Ovary (tissue), 9 donors: Measurements from ENCODE around the gene NID1. TPM values are rescaled to one million over a fixed set of nuclear protein-coding genes. Genes with fewer than 3 reads are reported as not detected.

Experiments
- DNase-seq, 5 donors: peaks; one replicate each; pipeline ENCODE4 v3.0.0-alpha.2; 2019 to 2020
- H3K27ac ChIP-seq, 2 donors: fragments of 200-600 bp; one replicate each; pipeline versions ENCODE4 v1.5.1 to v1.8.0; 2019 to 2022
- H3K27me3 ChIP-seq: fragments of 200-600 bp; one replicate; pipeline ENCODE4 v1.8.0; 2022
- H3K36me3 ChIP-seq: fragments of 200-600 bp; sonication (generic); one replicate; pipeline ENCODE4 v1.5.1; 2019
- H3K4me1 ChIP-seq: one replicate; pipeline ENCODE4 v1.8.1; 2013; ENCODE audit warnings: mild to moderate bottlenecking, moderate library complexity; ENCODE audit not compliant: insufficient read depth
- H3K4me3 ChIP-seq: fragments of 200-600 bp; sonication (generic); one replicate; pipeline ENCODE4 v1.5.1; 2017
- H3K9me3 ChIP-seq, 2 donors: fragments of 200-600 bp in 1 of 2; sonication (generic) in 1 of 2; one replicate each; pipeline versions ENCODE4 v1.5.1 to v1.8.1; 2013 to 2019; ENCODE audit warnings: mild to moderate bottlenecking in 1 of 2, moderate library complexity in 1 of 2
- EP300 ChIP-seq: sonication (generic); formaldehyde crosslinking; IDR thresholded peaks from one replicate; pipeline ENCODE4 v1.6.1; 2017; ENCODE audit warnings: antibody characterized with exemption
- POLR2A ChIP-seq: fragments of 450-650 bp; IDR thresholded peaks from one replicate; pipeline ENCODE4 v1.6.1; 2017; ENCODE audit warnings: antibody characterized with exemption, mild to moderate bottlenecking, moderate library complexity
- WGBS, 3 donors: extraction: QIAGEN DNeasy Blood & Tissue Kit in 1 of 3; methylation state at CpG; one replicate each; pipeline versions ENCODE4 v1.1.5 to v1.1.7; 2013 to 2017; 5-methylcytosine and 5-hydroxymethylcytosine counted together
- intact Hi-C, 4 donors: fragments of 100-400 bp; cut with DNase I; formaldehyde crosslinking; loops; one replicate each; pipeline versions ENCODE4 v1.11.0 to v1.15.1; 2022 to 2023
- polyA plus RNA-seq, 2 donors: library from polyadenylated mRNA; stranded (reverse); fragments of 200-250 nt in 1 of 2; fragments of 350-450 nt in 1 of 2; fragmentation: Illumina TruSeq in 1 of 2; extraction: RNeasy Lipid Tissue Mini Kit (QIAGEN cat#74804) in 1 of 2; gene quantifications; one replicate each; pipeline ENCODE4 v1.2.3, GENCODE V29; 2013 to 2014
- total RNA-seq, 7 donors: library from RNA; depleted of rRNA in 2 of 7; stranded (reverse); fragments of >200 nt in 2 of 7; fragmentation: NEBNext Ultra II Directional in 3 of 7; extraction: Animal tissue kit (Norgen Biotek cat#: 25700) in 3 of 7; gene quantifications; one replicate each; pipeline versions ENCODE4 v1.1.0 to v1.2.4, GENCODE V29; 2016 to 2023
- TF ChIP-seq, protein P1 (sequence below), 3 donors: fragments of 450-650 bp in 2 of 3; fragments of 200-600 bp in 1 of 3; IDR thresholded peaks; one replicate each; pipeline versions ENCODE4 v1.5.1 to v1.8.0; 2016 to 2022; ENCODE audit warnings: antibody characterized with exemption in 3 of 3, mild to moderate bottlenecking in 1 of 3
- donor health status: DM: no; HTN: no; CAD: no; lungs with moderate emphysema.
- donor health status: DM: no; HTN: no; CAD: no.
- donor health status: Bipolar disorder and iron deficiency.
- donor health status: DM: yes; HTN: yes; CAD: no.
- donor health status: DM: no; HTN: no; CAD: no.
- donor health status: DM: yes; HTN: yes; CAD: no.

NID1 gene
- total and polyA plus RNA-seq, 9 donors: 59.2 to 147 (median 76.4) TPM

- no peaks in the 10 kb centered on the region for H3K4me1 ChIP-seq
- WGBS, 3 donors: 92% methylated on average over 6 of the region's 6 CpGs
- intact Hi-C loops: loop anchor here in 2 of 4 donors (10.0 kb wide), 2 partner anchors 373 to 1453 kb away; no protein-coding TSS in a partner anchor
- H3K27me3 ChIP-seq: no peaks in the 10 kb centered on the region
- no peaks in the 10 kb centered on the region for H3K9me3 ChIP-seq
- TF ChIP-seq, protein P1, sequence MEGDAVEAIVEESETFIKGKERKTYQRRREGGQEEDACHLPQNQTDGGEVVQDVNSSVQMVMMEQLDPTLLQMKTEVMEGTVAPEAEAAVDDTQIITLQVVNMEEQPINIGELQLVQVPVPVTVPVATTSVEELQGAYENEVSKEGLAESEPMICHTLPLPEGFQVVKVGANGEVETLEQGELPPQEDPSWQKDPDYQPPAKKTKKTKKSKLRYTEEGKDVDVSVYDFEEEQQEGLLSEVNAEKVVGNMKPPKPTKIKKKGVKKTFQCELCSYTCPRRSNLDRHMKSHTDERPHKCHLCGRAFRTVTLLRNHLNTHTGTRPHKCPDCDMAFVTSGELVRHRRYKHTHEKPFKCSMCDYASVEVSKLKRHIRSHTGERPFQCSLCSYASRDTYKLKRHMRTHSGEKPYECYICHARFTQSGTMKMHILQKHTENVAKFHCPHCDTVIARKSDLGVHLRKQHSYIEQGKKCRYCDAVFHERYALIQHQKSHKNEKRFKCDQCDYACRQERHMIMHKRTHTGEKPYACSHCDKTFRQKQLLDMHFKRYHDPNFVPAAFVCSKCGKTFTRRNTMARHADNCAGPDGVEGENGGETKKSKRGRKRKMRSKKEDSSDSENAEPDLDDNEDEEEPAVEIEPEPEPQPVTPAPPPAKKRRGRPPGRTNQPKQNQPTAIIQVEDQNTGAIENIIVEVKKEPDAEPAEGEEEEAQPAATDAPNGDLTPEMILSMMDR (IDR thresholded peaks at IDR 0.05): no peak
- TF ChIP-seq POLR2A (no peak), EP300 (no peak)
- no peaks in the 10 kb centered on the region for H3K36me3 ChIP-seq
- H3K4me3 ChIP-seq: no peak overlapping the region
- no peak overlapping the region for H3K27ac ChIP-seq
- no peak for DNase-seq
These were observed 47.4 kb upstream of the NID1 start for GRCh38 chr1:236112332-236112627.

DNA sequence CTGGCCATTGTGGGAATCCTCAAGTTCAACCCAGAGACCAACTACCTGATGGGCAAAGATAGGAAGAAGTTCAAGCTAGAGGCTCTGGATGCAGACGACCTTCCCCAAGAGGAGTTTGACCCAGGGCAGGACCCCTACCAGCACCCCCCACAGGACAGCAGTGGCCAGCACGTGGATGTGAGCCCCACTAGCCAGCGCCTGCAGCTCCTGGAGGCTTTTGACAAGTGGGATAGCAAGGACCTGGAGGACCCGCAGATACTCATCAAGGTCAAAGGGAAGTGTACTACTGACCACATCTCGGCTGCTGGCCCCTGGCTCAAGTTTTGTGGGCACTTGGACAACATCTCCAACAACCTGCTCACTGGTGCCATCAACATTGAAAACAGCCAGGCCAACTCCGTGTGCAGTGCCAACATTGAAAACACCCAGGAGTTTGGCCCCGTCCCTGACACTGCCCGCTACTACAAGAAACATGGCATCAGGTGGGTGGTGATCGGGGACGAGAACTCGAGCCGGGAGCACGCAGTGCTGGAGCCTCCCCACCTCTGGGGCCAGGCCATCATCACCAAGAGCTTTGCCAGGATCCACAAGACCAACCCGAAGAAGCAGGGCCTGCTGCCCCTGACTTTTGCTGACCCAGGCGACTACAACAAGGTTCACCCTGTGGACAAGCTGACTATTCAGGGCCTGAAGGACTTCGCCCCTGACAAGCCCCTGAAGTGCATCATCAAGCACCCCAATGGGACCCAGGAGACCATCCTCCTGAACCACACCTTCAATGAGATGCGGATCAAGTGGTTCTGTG lies 46.8 kb upstream of the NID1 start:
- Histone ChIP-seq H3K4me3 (no peak overlapping the region), H3K9me3 (no peaks in the 10 kb centered on the region), H3K27me3 (no peaks in the 10 kb centered on the region), H3K4me1 (no peaks in the 10 kb centered on the region), H3K27ac (no peak overlapping the region), H3K36me3 (no peaks in the 10 kb centered on the region)
- TF ChIP-seq POLR2A: no peak
- TF ChIP-seq EP300: no peak
- TF ChIP-seq, protein P1 (IDR thresholded peaks at IDR 0.05): no peak
- no peak for DNase-seq
- WGBS, 3 donors: 85 to 90% (median 89%) methylated on average over 16 to 17 of the region's 17 CpGs
- intact Hi-C loops: loop anchor here in 2 of 4 donors (2.0 to 10.0 kb wide), 3 partner anchors 373 to 1453 kb away; no protein-coding TSS in a partner anchor

DNA sequence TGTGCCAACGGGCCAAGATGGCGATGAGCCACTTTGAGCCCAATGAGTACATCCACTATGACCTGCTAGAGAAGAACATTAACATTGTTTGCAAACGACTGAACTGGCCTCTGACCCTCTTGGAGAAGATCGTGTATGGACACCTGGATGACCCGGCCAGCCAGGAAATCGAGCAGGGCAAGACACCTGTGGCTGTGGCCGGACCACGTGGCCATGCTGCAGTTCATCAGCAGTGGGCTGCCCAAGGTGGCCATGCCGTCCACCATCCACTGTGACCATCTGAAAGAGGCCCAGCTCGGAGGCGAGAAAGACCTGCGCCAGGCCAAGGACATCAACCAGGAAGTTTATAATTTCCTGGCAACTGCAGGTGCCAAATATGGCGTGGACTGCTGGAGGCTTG lies 45.2 kb upstream of the NID1 start:
- Histone ChIP-seq H3K27me3 (no peaks in the 10 kb centered on the region), H3K27ac (no peak overlapping the region), H3K9me3 (no peaks in the 10 kb centered on the region), H3K4me3 (no peak overlapping the region), H3K4me1 (no peaks in the 10 kb centered on the region), H3K36me3 (no peaks in the 10 kb centered on the region)
- DNase-seq: no peak
- 74 to 80% (median 77%) methylated on average over 13 of the region's 13 CpGs for WGBS, 3 donors
- intact Hi-C loops: loop anchor here in 2 of 4 donors (2.0 to 10.0 kb wide), 3 partner anchors 375 to 1455 kb away; no protein-coding TSS in a partner anchor
- TF ChIP-seq EP300: no peak
- TF ChIP-seq, protein P1 (IDR thresholded peaks at IDR 0.05): no peak

- DNase-seq: no peak
- intact Hi-C loops: no loop called here
- no peaks in the 10 kb centered on the region for H3K27me3 ChIP-seq
- H3K27ac ChIP-seq: no peak overlapping the region
- TF ChIP-seq EP300 (no peak), POLR2A (no peak)
- TF ChIP-seq, protein P1 (IDR thresholded peaks at IDR 0.05): no peak
- H3K36me3 ChIP-seq: no peaks in the 10 kb centered on the region
- H3K4me1 ChIP-seq: no peaks in the 10 kb centered on the region
- H3K4me3 ChIP-seq: no peak overlapping the region
- no peaks in the 10 kb centered on the region for H3K9me3 ChIP-seq
- 80 to 85% (median 82%) methylated on average over 7 of the region's 7 CpGs for WGBS, 3 donors
These were observed 43.2 kb upstream of the NID1 start for GRCh38 chr1:236108027-236108648.
